OCI-LY3 (cell line): ENCODE results near the gene VAV2.

Experiments used
- H2AFZ ChIP-seq: fragments of 200-600, 300-600 bp; shearing (Covaris generic); 2 replicates; pipeline ENCODE4 v1.6.0; 2014; ENCODE audit warnings: antibody characterized with exemption, low read depth, low read length
- H3K27ac ChIP-seq: fragments of 200-600, 300-600 bp; sonication (generic); 2 replicates; pipeline ENCODE4 v1.5.1; 2014; ENCODE audit warnings: mild to moderate bottlenecking, low read length, moderate library complexity, mixed read lengths
- H3K27me3 ChIP-seq: fragments of 200-600, 300-600 bp; sonication (generic); 2 replicates; pipeline ENCODE4 v1.6.1; 2014; ENCODE audit warnings: low read depth, low read length, mixed read lengths
- H3K36me3 ChIP-seq: fragments of 200-600, 300-600 bp; sonication (generic); replicated peaks from 2 replicates; pipeline ENCODE3; 2014; ENCODE audit warnings: low read depth, low read length, mixed read lengths
- H3K4me1 ChIP-seq: fragments of 300-600, 200-600 bp; sonication (generic); 2 replicates; pipeline ENCODE4 v1.6.1; 2014; ENCODE audit warnings: low read length, mixed read lengths
- H3K4me2 ChIP-seq: fragments of 200-600, 300-600 bp; sonication (generic); 2 replicates; pipeline ENCODE4 v1.6.1; 2014; ENCODE audit warnings: low read length, mixed read lengths
- H3K4me3 ChIP-seq: fragments of 300-600, 200-600 bp; sonication (generic); 2 replicates; pipeline ENCODE4 v1.5.1; 2014; ENCODE audit warnings: antibody characterized with exemption, mild to moderate bottlenecking, low read length, moderate library complexity
- H3K79me2 ChIP-seq: fragments of 300-600, 200-600 bp; shearing (Covaris generic); 2 replicates; pipeline ENCODE4 v1.6.1; 2014; ENCODE audit warnings: mild to moderate bottlenecking, low read length, mixed read lengths
- H3K9ac ChIP-seq: fragments of 300-600, 200-600 bp; shearing (Covaris generic); 2 replicates; pipeline ENCODE4 v1.6.0; 2014; ENCODE audit warnings: mild to moderate bottlenecking, low read length, moderate library complexity
- H3K9me3 ChIP-seq: fragments of 200-600, 300-600 bp; shearing (Covaris generic); 2 replicates; pipeline ENCODE4 v1.6.1; 2014; ENCODE audit warnings: low read length, mixed read lengths; ENCODE audit not compliant: insufficient read depth
- H4K20me1 ChIP-seq: fragments of 200-600, 300-600 bp; sonication (generic); 2 replicates; pipeline ENCODE4 v1.6.1; 2016; ENCODE audit warnings: low read length, mixed read lengths; ENCODE audit not compliant: insufficient read depth
- EZH2phosphoT487 ChIP-seq: fragments of 200-600 bp; shearing (Covaris generic); IDR thresholded peaks from 2 replicates; pipeline ENCODE4 v1.6.1; 2018; ENCODE audit warnings: antibody characterized with exemption, mixed run types, low read depth
- TF ChIP-seq, protein P1 (sequence below): fragments of 200-600, 300-600 bp; sonication (generic); IDR thresholded peaks from 2 replicates; pipeline ENCODE4 v1.5.1; 2014; ENCODE audit warnings: antibody characterized with exemption, low read length, low read depth

Gene VAV2

DNA sequence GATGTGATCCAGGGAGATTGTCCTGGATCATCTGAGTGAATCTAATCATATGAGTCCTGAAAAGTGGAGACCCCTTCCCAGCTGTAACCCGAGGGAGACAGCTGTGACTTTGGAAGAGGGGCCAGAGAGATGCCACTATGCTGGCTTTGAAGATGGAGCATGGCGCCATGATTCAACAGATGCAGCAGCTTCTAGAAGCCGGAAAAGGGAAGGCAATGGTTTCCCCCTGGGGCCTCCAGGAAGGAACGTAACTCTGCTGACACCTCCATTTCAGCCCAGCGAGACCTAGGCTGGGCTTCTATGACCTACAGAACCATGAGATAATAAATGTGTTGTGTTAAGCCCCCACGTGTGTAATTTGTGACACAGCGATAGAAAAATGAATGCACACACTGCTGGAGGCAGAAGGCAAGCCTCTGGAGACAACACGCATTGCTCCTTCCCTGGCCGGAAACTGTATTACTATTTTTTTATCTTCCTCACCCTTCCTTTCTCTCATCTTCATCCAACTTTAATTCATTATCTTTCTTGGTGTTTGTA, 237.4 kb downstream of the VAV2 start:
- Histone ChIP-seq H3K79me2 (no peaks in the 10 kb centered on the region), H3K4me3 (no peak overlapping the region), H2AFZ (no peak overlapping the region), H3K9me3 (no peaks in the 10 kb centered on the region), H3K27ac (no peak overlapping the region), H4K20me1 (no peaks in the 10 kb centered on the region), H3K27me3 (peaks cover 3% of the 10 kb centered on the region), H3K4me2 (no peak overlapping the region), H3K4me1 (no peaks in the 10 kb centered on the region), H3K9ac (no peak overlapping the region), H3K36me3 (no peaks in the 10 kb centered on the region)
- no peak for TF ChIP-seq EZH2phosphoT487
- TF ChIP-seq, protein P1, sequence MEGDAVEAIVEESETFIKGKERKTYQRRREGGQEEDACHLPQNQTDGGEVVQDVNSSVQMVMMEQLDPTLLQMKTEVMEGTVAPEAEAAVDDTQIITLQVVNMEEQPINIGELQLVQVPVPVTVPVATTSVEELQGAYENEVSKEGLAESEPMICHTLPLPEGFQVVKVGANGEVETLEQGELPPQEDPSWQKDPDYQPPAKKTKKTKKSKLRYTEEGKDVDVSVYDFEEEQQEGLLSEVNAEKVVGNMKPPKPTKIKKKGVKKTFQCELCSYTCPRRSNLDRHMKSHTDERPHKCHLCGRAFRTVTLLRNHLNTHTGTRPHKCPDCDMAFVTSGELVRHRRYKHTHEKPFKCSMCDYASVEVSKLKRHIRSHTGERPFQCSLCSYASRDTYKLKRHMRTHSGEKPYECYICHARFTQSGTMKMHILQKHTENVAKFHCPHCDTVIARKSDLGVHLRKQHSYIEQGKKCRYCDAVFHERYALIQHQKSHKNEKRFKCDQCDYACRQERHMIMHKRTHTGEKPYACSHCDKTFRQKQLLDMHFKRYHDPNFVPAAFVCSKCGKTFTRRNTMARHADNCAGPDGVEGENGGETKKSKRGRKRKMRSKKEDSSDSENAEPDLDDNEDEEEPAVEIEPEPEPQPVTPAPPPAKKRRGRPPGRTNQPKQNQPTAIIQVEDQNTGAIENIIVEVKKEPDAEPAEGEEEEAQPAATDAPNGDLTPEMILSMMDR: no peak

DNA sequence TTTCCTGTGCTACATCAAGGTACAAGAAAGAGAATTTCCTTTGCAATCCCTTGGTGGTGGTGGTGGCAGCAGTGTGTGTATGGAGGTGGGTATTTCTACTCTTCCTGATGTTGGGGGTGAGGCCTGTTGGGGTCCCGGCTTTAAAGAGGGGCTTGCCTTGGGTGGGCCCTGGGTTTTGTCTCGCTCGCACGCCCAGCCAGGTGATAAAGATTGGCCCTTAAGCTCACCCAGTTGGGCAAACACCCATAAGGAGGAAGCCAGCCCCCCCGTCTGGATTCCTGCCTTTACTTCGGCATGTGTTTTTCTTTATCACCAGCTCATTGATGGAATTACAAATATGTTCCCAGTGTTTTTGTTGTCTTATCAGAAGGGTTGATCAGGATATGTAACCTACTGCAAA, 237.9 kb downstream of the VAV2 start:
- Histone ChIP-seq H3K4me2 (no peak overlapping the region), H3K9ac (no peak overlapping the region), H3K27ac (no peak overlapping the region), H3K79me2 (no peaks in the 10 kb centered on the region), H3K27me3 (peaks cover 3% of the 10 kb centered on the region), H4K20me1 (no peaks in the 10 kb centered on the region), H3K4me3 (no peak overlapping the region), H3K9me3 (no peaks in the 10 kb centered on the region), H3K36me3 (no peaks in the 10 kb centered on the region), H3K4me1 (no peaks in the 10 kb centered on the region), H2AFZ (no peak overlapping the region)
- no peak for TF ChIP-seq EZH2phosphoT487
- TF ChIP-seq, protein P1: no peak

DNA sequence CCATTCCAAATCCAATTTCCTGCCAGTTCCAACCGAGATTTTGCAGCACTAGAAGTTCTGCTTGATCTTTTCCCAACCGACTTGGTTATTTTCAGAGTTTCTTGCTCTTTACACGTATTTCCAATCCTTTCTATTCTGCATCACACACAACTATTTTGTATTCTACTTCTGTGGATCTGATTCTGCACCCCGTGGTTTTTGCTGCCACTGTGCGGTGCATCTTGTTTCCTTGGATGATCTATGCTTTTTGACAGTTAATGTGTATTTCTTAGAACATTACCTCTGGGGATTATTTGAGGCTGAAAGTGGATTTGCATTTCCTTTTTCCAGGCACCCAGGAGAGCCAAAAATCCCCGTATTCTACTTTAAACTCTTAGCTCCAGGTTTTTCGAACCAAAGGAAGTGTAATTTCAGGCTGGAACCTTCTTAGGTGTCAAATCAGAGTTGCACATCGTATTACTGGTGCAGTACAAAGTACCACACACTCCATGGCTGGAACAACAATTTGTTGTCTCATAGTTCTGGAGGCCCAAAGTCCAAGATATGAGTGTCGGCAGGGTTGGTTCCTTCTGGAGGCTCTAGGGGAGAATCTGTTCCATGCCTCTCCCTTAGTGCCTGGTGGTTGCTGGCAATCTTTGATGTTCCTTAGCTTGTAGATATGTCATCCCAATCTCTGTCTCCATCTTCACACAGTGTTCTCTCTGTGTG, 239.2 kb downstream of the VAV2 start:
- H3K4me1 ChIP-seq: no peaks in the 10 kb centered on the region
- no peaks in the 10 kb centered on the region for H4K20me1 ChIP-seq
- no peak overlapping the region for H2AFZ ChIP-seq
- H3K9ac ChIP-seq: no peak overlapping the region
- TF ChIP-seq, protein P1: no peak
- H3K4me2 ChIP-seq: no peak overlapping the region
- no peaks in the 10 kb centered on the region for H3K36me3 ChIP-seq
- H3K9me3 ChIP-seq: no peaks in the 10 kb centered on the region
- no peaks in the 10 kb centered on the region for H3K79me2 ChIP-seq
- peaks cover 6% of the 10 kb centered on the region for H3K27me3 ChIP-seq
- H3K4me3 ChIP-seq: no peak overlapping the region
- no peak overlapping the region for H3K27ac ChIP-seq

DNA sequence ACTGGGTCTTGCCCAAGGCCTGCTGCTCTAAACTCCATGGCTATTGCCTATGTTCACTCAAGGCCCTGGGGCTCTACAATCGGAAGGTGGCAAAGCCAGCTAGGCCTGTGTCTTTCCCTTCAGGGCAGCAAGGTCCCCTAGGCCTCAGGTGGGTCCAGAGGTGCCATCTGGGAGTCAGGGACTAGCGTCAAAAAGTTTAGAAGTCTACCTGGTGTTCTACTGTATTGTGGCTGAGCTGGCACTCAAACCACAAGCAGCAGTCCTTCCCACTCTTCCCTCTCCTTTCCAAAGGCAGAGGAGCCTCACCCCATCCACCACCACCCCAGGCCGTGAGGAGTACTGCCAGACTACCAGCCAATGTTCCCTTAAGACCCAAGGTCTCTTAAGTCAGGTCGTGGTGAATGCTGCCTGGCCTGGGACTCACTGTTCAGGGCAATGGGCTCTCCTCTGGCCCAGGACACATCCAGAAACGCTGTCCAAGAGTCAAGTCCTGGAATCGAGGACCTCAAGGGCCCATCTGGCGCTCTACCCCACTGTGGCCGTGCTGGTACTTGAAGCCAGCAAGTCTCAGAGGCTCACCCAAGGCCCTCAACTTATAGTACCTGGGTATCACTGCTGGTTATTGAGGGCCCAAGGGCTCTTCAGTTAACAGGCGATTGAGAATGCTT, 241.0 kb downstream of the VAV2 start:
- Histone ChIP-seq H3K4me2 (no peak overlapping the region), H3K36me3 (no peaks in the 10 kb centered on the region), H2AFZ (no peak overlapping the region), H3K4me1 (no peaks in the 10 kb centered on the region), H3K4me3 (no peak overlapping the region), H3K79me2 (no peaks in the 10 kb centered on the region), H3K9me3 (no peaks in the 10 kb centered on the region), H4K20me1 (no peaks in the 10 kb centered on the region), H3K27ac (no peak overlapping the region), H3K27me3 (peaks cover 9% of the 10 kb centered on the region), H3K9ac (no peak overlapping the region)
- no peak for TF ChIP-seq EZH2phosphoT487
- TF ChIP-seq, protein P1: no peak
